Osteocyte (in vitro differentiated cells): ENCODE data around the gene DNASE1L1. TPM values are rescaled to one million over a fixed set of nuclear protein-coding genes. Genes with fewer than 3 reads are reported as not detected.

ENCODE experiments used
- DNase-seq: peaks from one replicate; pipeline ENCODE4 v3.0.0; 2021; ENCODE audit warnings: mixed read lengths; ENCODE audit not compliant: unreplicated experiment; ENCODE audit errors: extremely low spot score
- H3K27ac Mint-ChIP-seq: one replicate; pipeline ENCODE4 v1.8.0; 2021; ENCODE audit warnings: mild to moderate bottlenecking, mixed read lengths; ENCODE audit not compliant: unreplicated experiment
- H3K27me3 Mint-ChIP-seq: one replicate; pipeline ENCODE4 v1.8.0; 2021; ENCODE audit warnings: mixed read lengths; ENCODE audit not compliant: unreplicated experiment
- H3K36me3 Mint-ChIP-seq: one replicate; pipeline ENCODE4 v1.8.0; 2021; ENCODE audit warnings: mixed read lengths; ENCODE audit not compliant: unreplicated experiment
- H3K4me1 Mint-ChIP-seq: one replicate; pipeline ENCODE4 v1.8.0; 2021; ENCODE audit warnings: mixed read lengths; ENCODE audit not compliant: unreplicated experiment
- H3K4me3 Mint-ChIP-seq: one replicate; pipeline ENCODE4 v1.8.0; 2021; ENCODE audit warnings: mild to moderate bottlenecking, moderate library complexity, mixed read lengths; ENCODE audit not compliant: unreplicated experiment
- H3K9me3 Mint-ChIP-seq: one replicate; pipeline ENCODE4 v1.8.0; 2021; ENCODE audit warnings: mixed read lengths; ENCODE audit not compliant: unreplicated experiment
- CTCF ChIP-seq: fragments of 200-600 bp; sonication (generic); IDR thresholded peaks from 2 replicates; pipeline ENCODE4 v1.5.0; 2021; ENCODE audit warnings: antibody characterized with exemption, mild to moderate bottlenecking, moderate library complexity
- total RNA-seq: library from RNA; stranded (reverse); gene quantifications from 2 replicates; pipeline ENCODE4 v1.2.1, GENCODE V29; 2021

The DNASE1L1 gene
- total RNA-seq, 1 donor from 2014 or later: 28.1 TPM

GRCh38 chrX:154371017-154371788 lies 37.9 kb downstream of the DNASE1L1 start:
- Mint-ChIP-seq H3K27ac (peak overlapping the region; percentile 67), H3K4me3 (peak overlapping the region; percentile 77), H3K4me1 (peaks cover 23% of the 10 kb centered on the region), H3K36me3 (peaks cover 7% of the 10 kb centered on the region), H3K27me3 (no peaks in the 10 kb centered on the region), H3K9me3 (no peaks in the 10 kb centered on the region)
- no peak for TF ChIP-seq CTCF
- DNase-seq: peak; percentile 96

- peaks cover 24% of the 10 kb centered on the region for H3K4me1 Mint-ChIP-seq
- H3K9me3 Mint-ChIP-seq: no peaks in the 10 kb centered on the region
- TF ChIP-seq CTCF: no peak
- DNase-seq: no peak
- H3K36me3 Mint-ChIP-seq: peaks cover 7% of the 10 kb centered on the region
- H3K27me3 Mint-ChIP-seq: no peaks in the 10 kb centered on the region
- peak overlapping the region; percentile 85 for H3K4me3 Mint-ChIP-seq
- peak overlapping the region; percentile 92 for H3K27ac Mint-ChIP-seq
Observed at GRCh38 chrX:154370300-154371016, 38.6 kb downstream of the DNASE1L1 start.

GRCh38 chrX:154369449-154370299 lies 39.4 kb downstream of the DNASE1L1 start:
- Mint-ChIP-seq H3K27ac (peak overlapping the region; percentile 92), H3K4me1 (peaks cover 22% of the 10 kb centered on the region), H3K4me3 (peak overlapping the region; percentile 85), H3K9me3 (no peaks in the 10 kb centered on the region), H3K36me3 (peaks cover 9% of the 10 kb centered on the region), H3K27me3 (no peaks in the 10 kb centered on the region)
- peak; percentile 93 for DNase-seq
- no peak for TF ChIP-seq CTCF

GRCh38 chrX:154368630-154369448 lies 40.2 kb downstream of the DNASE1L1 start:
- Mint-ChIP-seq H3K27me3 (no peaks in the 10 kb centered on the region), H3K4me3 (peak overlapping the region; percentile 74)

More at GRCh38 chrX:154368630-154369448, 40.2 kb downstream of the DNASE1L1 start:
- H3K27ac Mint-ChIP-seq: peak overlapping the region; percentile 86
- H3K4me1 Mint-ChIP-seq: peaks cover 24% of the 10 kb centered on the region
- H3K36me3 Mint-ChIP-seq: peaks cover 10% of the 10 kb centered on the region
- no peak for TF ChIP-seq CTCF
- peak; percentile 91 for DNase-seq
- no peaks in the 10 kb centered on the region for H3K9me3 Mint-ChIP-seq
